HCT116 (cell line): ENCODE data around the gene RAB26. TPM values are rescaled to one million over a fixed set of nuclear protein-coding genes. Genes with fewer than 3 reads are reported as not detected.
"Not testable (repeated sequence)": the region's sequence is repeated elsewhere in the genome, so short reads cannot be mapped to it uniquely, and the experiment has no call there.

Experiments
- ATAC-seq: fragments of 200-7000 bp; cut with Tn5 transposase; 2 replicates; pipeline ENCODE4 v1.9.1; 2020; ENCODE audit warnings: mild to moderate bottlenecking, moderate library complexity
- BruUV-seq: library from RNA; stranded (reverse); fragments of 400-500 nt; replicated peaks from 2 replicates; lab custom pipeline; 2021; lab: Mats Ljungman, UMichigan
- CTCF ChIA-PET: fragments of 300-600 bp; sonication (Branson Sonifier 250); formaldehyde crosslinking; loops from one replicate; lab custom pipeline; 2021; ENCODE audit warnings: antibody characterized with exemption; lab: Charles Lee
- POLR2A ChIA-PET: fragments of 300-600, 350-600 bp; sonication (Branson Sonifier 250); formaldehyde crosslinking; loops from one replicate; lab custom pipeline; 2021; ENCODE audit warnings: antibody characterized with exemption; lab: Charles Lee
- RAD21 ChIA-PET, 2 experiments: fragments of 300-600 bp; sonication (Branson Sonifier 250); formaldehyde crosslinking; loops; one replicate each; lab custom pipeline; 2023; ENCODE audit warnings: low total read pairs in 2 of 2; ENCODE audit not compliant: uncharacterized antibody in 2 of 2, unreplicated experiment in 2 of 2, low non-redundant PET in 1 of 2; lab: Charles Lee
- DNase-seq: peaks from one replicate; pipeline ENCODE4 v3.0.0-alpha.2; 2010; ENCODE audit warnings: low read depth, low spot score
- H2AFZ ChIP-seq: fragments of 200-600 bp; shearing (Covaris generic), sonication (generic); 2 replicates; pipeline ENCODE4 v1.6.1; 2017; ENCODE audit warnings: low read depth, mixed run types, mixed read lengths, antibody characterized with exemption, low read length; ENCODE audit not compliant: poor library complexity, severe bottlenecking
- H3K27ac ChIP-seq: 2 replicates; pipeline ENCODE4 v1.5.1; 2012; ENCODE audit warnings: low read depth, low read length
- H3K27me3 ChIP-seq: fragments of 200-600 bp; sonication (generic); 2 replicates; pipeline ENCODE4 v1.6.1; 2016; ENCODE audit warnings: mixed run types, low read length, mixed read lengths; ENCODE audit not compliant: insufficient read depth
- H3K36me3 ChIP-seq, 2 experiments: fragments of 200-500 bp in 1 of 2; fragments of 200-600 bp in 1 of 2; sonication (Bioruptor generic) in 1 of 2; sonication (generic) in 1 of 2; 2 replicates each; pipeline versions ENCODE4 v1.5.1 to v1.6.1; 2014 to 2016; ENCODE audit warnings: low read length in 2 of 2, inconsistent platforms in 1 of 2, mixed read lengths in 1 of 2, mixed run types in 1 of 2; ENCODE audit not compliant: insufficient read depth in 2 of 2, control insufficient read depth in 1 of 2
- H3K4me1 ChIP-seq, 2 experiments: fragments of 200-600 bp in 1 of 2; sonication (generic) in 1 of 2; 2 replicates each; pipeline versions ENCODE4 v1.5.1 to v1.6.1; 2012 to 2017; ENCODE audit warnings: low read length in 2 of 2, inconsistent platforms in 1 of 2, mild to moderate bottlenecking in 1 of 2, mixed read lengths in 1 of 2, mixed run types in 1 of 2, moderate library complexity in 1 of 2; ENCODE audit not compliant: insufficient read depth in 2 of 2, control insufficient read depth in 1 of 2
- H3K4me2 ChIP-seq: fragments of 200-600 bp; sonication (generic); 2 replicates; pipeline ENCODE4 v1.6.1; 2017; ENCODE audit warnings: mixed run types, low read length, mixed read lengths
- H3K4me3 ChIP-seq, 2 experiments: fragments of 200-600 bp in 1 of 2; sonication (generic) in 1 of 2; replicated peaks in 1 of 2; 2 replicates each; pipeline ENCODE4 v1.5.1; 2011 to 2016; ENCODE audit warnings: low read length in 2 of 2, control low read depth in 1 of 2, low read depth in 1 of 2, mild to moderate bottlenecking in 1 of 2, mixed read lengths in 1 of 2, mixed run types in 1 of 2
- H3K79me2 ChIP-seq: fragments of 200-600 bp; sonication (generic); 2 replicates; pipeline ENCODE4 v1.6.1; 2017; ENCODE audit warnings: mild to moderate bottlenecking, mixed run types, low read length, moderate library complexity, mixed read lengths; ENCODE audit not compliant: insufficient read depth
- H3K9ac ChIP-seq: fragments of 200-600 bp; sonication (generic); 2 replicates; pipeline ENCODE4 v1.6.1; 2016; ENCODE audit warnings: low read length, mixed read lengths
- H3K9me2 ChIP-seq: fragments of 200-600 bp; sonication (generic), shearing (Covaris generic); 2 replicates; pipeline ENCODE4 v1.6.1; 2017; ENCODE audit warnings: mixed run types, mild to moderate bottlenecking, moderate library complexity; ENCODE audit not compliant: insufficient read depth
- H3K9me3 ChIP-seq, 2 experiments: fragments of 200-500 bp in 1 of 2; fragments of 200-600 bp in 1 of 2; sonication (Bioruptor generic) in 1 of 2; sonication (generic) in 1 of 2; 2 replicates each; pipeline ENCODE4 v1.6.1; 2014 to 2017; ENCODE audit warnings: low read length in 2 of 2, mixed read lengths in 2 of 2, inconsistent platforms in 1 of 2, low read depth in 1 of 2, mild to moderate bottlenecking in 1 of 2, mixed run types in 1 of 2, moderate library complexity in 1 of 2; ENCODE audit not compliant: control insufficient read depth in 1 of 2, insufficient read depth in 1 of 2
- H4K20me1 ChIP-seq: fragments of 200-600 bp; sonication (generic), shearing (Covaris generic); 2 replicates; pipeline ENCODE4 v1.6.1; 2017; ENCODE audit warnings: mixed run types, mild to moderate bottlenecking, moderate library complexity; ENCODE audit not compliant: insufficient read depth
- CTCF ChIP-seq, 3 experiments: fragments of 200-600 bp in 1 of 3; sonication (generic) in 1 of 3; IDR thresholded peaks in 2 of 3; conservative IDR thresholded peaks in 1 of 3; 2 replicates each; pipeline ENCODE4 v1.5.1; 2012 to 2017; ENCODE audit warnings: low read depth in 2 of 3, low read length in 2 of 3, antibody characterized with exemption in 1 of 3, borderline replicate concordance in 1 of 3, control low read depth in 1 of 3, mild to moderate bottlenecking in 1 of 3, mixed read lengths in 1 of 3, mixed run types in 1 of 3, moderate library complexity in 1 of 3; ENCODE audit not compliant: insufficient read depth in 1 of 3
- EGR1 ChIP-seq: IDR thresholded peaks from 2 replicates; pipeline ENCODE4 v1.6.1; 2012; ENCODE audit warnings: low read depth
- ELF1 ChIP-seq: IDR thresholded peaks from 2 replicates; pipeline ENCODE4 v1.6.1; 2012; ENCODE audit warnings: low read depth, borderline replicate concordance
- EZH2 ChIP-seq: fragments of 200-600 bp; sonication (generic); IDR thresholded peaks from 2 replicates; pipeline ENCODE4 v1.6.1; 2017; ENCODE audit warnings: antibody characterized with exemption, mixed run types
- FOSL1 ChIP-seq: IDR thresholded peaks from 2 replicates; pipeline ENCODE4 v1.6.1; 2012; ENCODE audit warnings: low read depth
- MAX ChIP-seq: IDR thresholded peaks from 2 replicates; pipeline ENCODE4 v1.6.1; 2012
- SIN3A ChIP-seq: IDR thresholded peaks from 2 replicates; pipeline ENCODE4 v1.6.1; 2012; ENCODE audit warnings: low read depth
- SP1 ChIP-seq: IDR thresholded peaks from 2 replicates; pipeline ENCODE4 v1.6.1; 2012; ENCODE audit warnings: low read depth
- SRF ChIP-seq: IDR thresholded peaks from 2 replicates; pipeline ENCODE4 v1.6.1; 2012; ENCODE audit warnings: low read depth
- TCF7L2 ChIP-seq: IDR thresholded peaks from 2 replicates; pipeline ENCODE4 v1.7.0; 2011; ENCODE audit warnings: borderline replicate concordance, inconsistent platforms; ENCODE audit not compliant: insufficient read depth, insufficient read length; ENCODE audit errors: extremely low read depth
- YY1 ChIP-seq: IDR thresholded peaks from 2 replicates; pipeline ENCODE4 v1.6.1; 2011; ENCODE audit warnings: low read length, low read depth, moderate library complexity, mild to moderate bottlenecking; ENCODE audit not compliant: insufficient replicate concordance; ENCODE audit errors: extremely low read depth
- ZNF274 ChIP-seq: fragments of 200-500 bp; sonication (Bioruptor generic); IDR thresholded peaks from 2 replicates; pipeline ENCODE4 v1.6.1; 2014; ENCODE audit warnings: mild to moderate bottlenecking, low read depth, low read length, inconsistent platforms
- intact Hi-C: fragments of 100-400 bp; cut with micrococcal nuclease; formaldehyde crosslinking; loops from 2 replicates; pipeline ENCODE4 v1.10.0; 2022
- total RNA-seq: library from RNA; stranded (reverse); gene quantifications from one replicate; pipeline ENCODE4 v1.2.1, GENCODE V29; 2021; ENCODE audit not compliant: unreplicated experiment

RAB26 gene
- total RNA-seq, 1 experiment from 2014 or later, result 44.9 TPM

GRCh38 chr16:2200313-2200712, 51.9 kb downstream of the RAB26 start:
- H3K79me2 ChIP-seq, result no peaks in the 10 kb centered on the region
- H3K9me2 ChIP-seq, result no peaks in the 10 kb centered on the region
- H3K27me3 ChIP-seq, result no peaks in the 10 kb centered on the region
- CTCF ChIA-PET, result no interaction called here
- H3K4me3 ChIP-seq, result no peak overlapping the region
- H3K9me3 ChIP-seq, result no peaks in the 10 kb centered on the region
- H3K4me1 ChIP-seq, result peaks cover 7 to 14% of the 10 kb centered on the region in 2 experiments
- H2AFZ ChIP-seq, result no peak overlapping the region
- no peaks in the 10 kb centered on the region for H4K20me1 ChIP-seq
- no peaks in the 10 kb centered on the region for H3K36me3 ChIP-seq
- RAD21 ChIA-PET, result no interaction called here
- H3K9ac ChIP-seq, result no peak overlapping the region
- DNase-seq (no peak), ATAC-seq (no peak)
- no peak overlapping the region for H3K27ac ChIP-seq
- POLR2A ChIA-PET, result no interaction called here
- H3K4me2 ChIP-seq, result no peak overlapping the region
- intact Hi-C loops, result no loop called here
- no TSS peak for BruUV-seq
- no peak for TF ChIP-seq FOSL1
- no peak for TF ChIP-seq MAX
- TF ChIP-seq TCF7L2, result no peak
- TF ChIP-seq ZNF274, result no peak
- no peak for TF ChIP-seq EZH2
- TF ChIP-seq ELF1, result no peak
- no peak for TF ChIP-seq CTCF (IDR thresholded peaks at IDR 0.05 in 2 of 3, conservative IDR thresholded peaks at IDR 0.05 in 1 of 3; ENCODE audit: borderline replicate concordance in 1 of 3, insufficient read depth in 1 of 3, low read depth in 2 of 3, low read length in 2 of 3)
- no peak for TF ChIP-seq YY1
- no peak for TF ChIP-seq SIN3A
- no peak for TF ChIP-seq SP1
- TF ChIP-seq SRF, result no peak
- TF ChIP-seq EGR1, result no peak

GRCh38 chr16:2203119-2203688, 54.8 kb downstream of the RAB26 start:
- Histone ChIP-seq H3K36me3 (peaks cover 3 to 16% of the 10 kb centered on the region in 2 experiments; a peak in 3 of 4 replicates), H3K79me2 (peaks cover 20% of the 10 kb centered on the region), H3K4me1 (peaks cover 5 to 23% of the 10 kb centered on the region in 2 experiments)
- ATAC-seq, H3K4me3 ChIP-seq, H3K27me3 ChIP-seq, H3K9ac ChIP-seq, H3K9me2 ChIP-seq, H3K27ac ChIP-seq, DNase-seq, H4K20me1 ChIP-seq, H3K4me2 ChIP-seq, H3K9me3 ChIP-seq, intact Hi-C loops, BruUV-seq, H2AFZ ChIP-seq: not testable (repeated sequence)
- CTCF ChIA-PET, result interaction anchor here (3.0 kb wide), 1 partner anchor 8 kb away, joined by 11 read pairs; no protein-coding TSS in a partner anchor
- POLR2A ChIA-PET, result interaction anchor here (1.1 to 1.2 kb wide), 3 partner anchors 12 to 49 kb away, joined by 3 to 6 read pairs (median 3); partner anchors contain the start of gene TRAF7
- RAD21 ChIA-PET, result interaction anchor here in 1 of 2 experiments (0.6 kb wide), 1 partner anchor 173 kb away, joined by 4 read pairs; no protein-coding TSS in a partner anchor
